MM.1S (cell line): ENCODE results near the gene TPT1.

Source experiments
- CTCF ChIP-seq: fragments of 300-600 bp; sonication (generic); IDR thresholded peaks from 2 replicates; pipeline ENCODE4 v1.5.1; 2016; ENCODE audit warnings: antibody characterized with exemption, low read length, mixed read lengths
- EZH2phosphoT487 ChIP-seq: fragments of 300-600 bp; sonication (generic); IDR thresholded peaks from 2 replicates; pipeline ENCODE4 v1.6.1; 2018; ENCODE audit warnings: antibody characterized with exemption, low read length

- no peak for TF ChIP-seq CTCF
- TF ChIP-seq EZH2phosphoT487, result no peak
These were observed 24.6 kb downstream of the TPT1 start for GRCh38 chr13:45316338-45316737.
